MCF 10A (cell line): ENCODE measurements around the gene ALKBH6. TPM values are rescaled to one million over a fixed set of nuclear protein-coding genes. Genes with fewer than 3 reads are reported as not detected.

Experiments used
- BruUV-seq: library from RNA; stranded (reverse); fragments of 400-500 nt; replicated peaks from 2 replicates; lab custom pipeline; 2021; lab: Mats Ljungman, UMichigan
- CTCF ChIA-PET: fragments of 300-600 bp; sonication (Branson Sonifier 250); formaldehyde crosslinking; extraction: SDS; loops from one replicate; lab custom pipeline; 2021; ENCODE audit warnings: antibody characterized with exemption, inconsistent platforms; lab: Yijun Ruan, JAX
- POLR2A ChIA-PET: fragments of 300-600, 350-650 bp; sonication (Branson Sonifier 250); formaldehyde crosslinking; extraction: SDS; loops from one replicate; lab custom pipeline; 2020; ENCODE audit warnings: antibody characterized with exemption, inconsistent platforms; lab: Yijun Ruan, JAX
- DNase-seq: peaks from one replicate; pipeline ENCODE4 v3.0.0-alpha.2; 2018; ENCODE audit not compliant: unreplicated experiment
- H3K27ac Mint-ChIP-seq: one replicate; pipeline ENCODE4 v1.8.0; 2022; ENCODE audit warnings: mild to moderate bottlenecking, low read depth, mixed read lengths; ENCODE audit not compliant: unreplicated experiment
- H3K27me3 Mint-ChIP-seq: one replicate; pipeline ENCODE4 v1.8.0; 2022; ENCODE audit warnings: mixed read lengths; ENCODE audit not compliant: insufficient read depth, unreplicated experiment
- H3K36me3 Mint-ChIP-seq: one replicate; pipeline ENCODE4 v1.8.0; 2022; ENCODE audit warnings: mild to moderate bottlenecking, moderate library complexity, mixed read lengths; ENCODE audit not compliant: insufficient read depth, unreplicated experiment
- H3K4me1 Mint-ChIP-seq: one replicate; pipeline ENCODE4 v1.8.0; 2022; ENCODE audit warnings: mixed read lengths; ENCODE audit not compliant: insufficient read depth, unreplicated experiment
- H3K4me3 Mint-ChIP-seq: one replicate; pipeline ENCODE4 v1.8.0; 2022; ENCODE audit warnings: mild to moderate bottlenecking, moderate library complexity, mixed read lengths; ENCODE audit not compliant: unreplicated experiment
- H3K9me3 Mint-ChIP-seq: one replicate; pipeline ENCODE4 v1.8.0; 2022; ENCODE audit warnings: mixed read lengths; ENCODE audit not compliant: unreplicated experiment
- intact Hi-C: fragments of 100-400 bp; cut with micrococcal nuclease; formaldehyde crosslinking; loops from 2 replicates; pipeline ENCODE4 v1.14.1; 2022
- total RNA-seq: library from RNA; stranded (reverse); gene quantifications from 2 replicates; pipeline ENCODE4 v1.2.3, GENCODE V29; 2022
- TF ChIP-seq, protein P1 (sequence below): fragments of 200-600 bp; IDR thresholded peaks from one replicate; pipeline ENCODE4 v1.8.0; 2022; ENCODE audit warnings: antibody characterized with exemption, mild to moderate bottlenecking; ENCODE audit not compliant: unreplicated experiment

Gene ALKBH6
- total RNA-seq, 1 experiment from 2014 or later: 16.5 TPM

DNA sequence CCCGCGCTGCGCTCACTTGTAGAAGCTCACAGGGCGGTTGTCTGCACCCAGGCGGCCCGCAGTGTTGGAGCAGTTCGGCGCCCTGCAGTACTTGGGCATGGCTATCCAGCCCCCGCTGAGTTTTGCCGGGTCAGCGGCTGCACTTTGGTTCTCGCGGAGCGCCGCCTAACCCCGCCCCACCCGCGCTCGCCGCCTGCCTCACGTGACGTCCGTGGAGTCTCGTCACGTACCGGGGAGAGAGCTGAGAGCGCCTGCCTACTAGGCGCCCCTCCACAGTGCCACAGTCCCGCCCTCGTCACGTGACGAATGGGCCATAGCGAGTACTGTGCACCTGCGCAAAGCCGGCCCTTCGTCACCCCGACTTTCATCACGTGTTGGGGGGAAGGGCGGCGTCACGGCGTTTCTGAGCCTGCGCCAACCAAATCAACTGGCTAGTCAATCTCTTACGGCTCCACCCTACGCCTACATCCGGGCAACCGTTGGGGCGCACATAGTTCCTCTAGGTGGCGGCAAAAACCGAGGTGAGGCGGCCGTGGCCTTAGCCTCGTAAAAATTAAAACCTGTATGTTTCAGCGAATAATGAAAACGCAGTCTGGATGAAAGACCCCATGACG is 40.2 kb upstream of the ALKBH6 start, which contains the start of gene THAP8:
TSS of gene THAP8 (minus strand) at position 167 of the 614 bp plus-strand sequence. CDS start at position 99, 68 bp downstream.
- DNase-seq: peak; percentile 99
- Mint-ChIP-seq H3K9me3 (no peaks in the 10 kb centered on the region), H3K4me3 (peak within 1 kb of the TSS; percentile 86), H3K27me3 (no peaks in the 10 kb centered on the region), H3K36me3 (no peaks in the 10 kb centered on the region), H3K27ac (peak within 1 kb of the TSS; percentile 73), H3K4me1 (peaks cover 4% of the 10 kb centered on the region)
- POLR2A ChIA-PET: interaction anchor here (0.7 to 2.3 kb wide), 14 partner anchors 10 to 160 kb away, joined by 3 to 23 read pairs (median 8); partner anchors contain the start of genes ALKBH6, CAPNS1, POLR2I and SYNE4
- TF ChIP-seq, protein P1, sequence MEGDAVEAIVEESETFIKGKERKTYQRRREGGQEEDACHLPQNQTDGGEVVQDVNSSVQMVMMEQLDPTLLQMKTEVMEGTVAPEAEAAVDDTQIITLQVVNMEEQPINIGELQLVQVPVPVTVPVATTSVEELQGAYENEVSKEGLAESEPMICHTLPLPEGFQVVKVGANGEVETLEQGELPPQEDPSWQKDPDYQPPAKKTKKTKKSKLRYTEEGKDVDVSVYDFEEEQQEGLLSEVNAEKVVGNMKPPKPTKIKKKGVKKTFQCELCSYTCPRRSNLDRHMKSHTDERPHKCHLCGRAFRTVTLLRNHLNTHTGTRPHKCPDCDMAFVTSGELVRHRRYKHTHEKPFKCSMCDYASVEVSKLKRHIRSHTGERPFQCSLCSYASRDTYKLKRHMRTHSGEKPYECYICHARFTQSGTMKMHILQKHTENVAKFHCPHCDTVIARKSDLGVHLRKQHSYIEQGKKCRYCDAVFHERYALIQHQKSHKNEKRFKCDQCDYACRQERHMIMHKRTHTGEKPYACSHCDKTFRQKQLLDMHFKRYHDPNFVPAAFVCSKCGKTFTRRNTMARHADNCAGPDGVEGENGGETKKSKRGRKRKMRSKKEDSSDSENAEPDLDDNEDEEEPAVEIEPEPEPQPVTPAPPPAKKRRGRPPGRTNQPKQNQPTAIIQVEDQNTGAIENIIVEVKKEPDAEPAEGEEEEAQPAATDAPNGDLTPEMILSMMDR: peak; percentile 40
- CTCF ChIA-PET: interaction anchor here (0.6 to 1.5 kb wide), 6 partner anchors 30 to 1819 kb away, joined by 3 to 6 read pairs (median 4); no protein-coding TSS in a partner anchor
- BruUV-seq: no TSS peak
- intact Hi-C loops: loop anchor here (1.0 kb wide), 3 partner anchors 40 to 59 kb away; partner anchors contain the start of genes ALKBH6 and SDHAF1

- Mint-ChIP-seq H3K36me3 (no peaks in the 10 kb centered on the region), H3K27me3 (no peaks in the 10 kb centered on the region), H3K4me3 (no peak overlapping the region), H3K27ac (no peak overlapping the region), H3K9me3 (no peaks in the 10 kb centered on the region), H3K4me1 (peaks cover 7% of the 10 kb centered on the region)
- intact Hi-C loops: no loop called here
- TF ChIP-seq, protein P1: no peak
- ChIA-PET POLR2A (no interaction called here), CTCF (no interaction called here)
- no peak for DNase-seq
- BruUV-seq: no TSS peak
Observed at GRCh38 chr19:36051637-36052036, 37.6 kb upstream of the ALKBH6 start.

DNA sequence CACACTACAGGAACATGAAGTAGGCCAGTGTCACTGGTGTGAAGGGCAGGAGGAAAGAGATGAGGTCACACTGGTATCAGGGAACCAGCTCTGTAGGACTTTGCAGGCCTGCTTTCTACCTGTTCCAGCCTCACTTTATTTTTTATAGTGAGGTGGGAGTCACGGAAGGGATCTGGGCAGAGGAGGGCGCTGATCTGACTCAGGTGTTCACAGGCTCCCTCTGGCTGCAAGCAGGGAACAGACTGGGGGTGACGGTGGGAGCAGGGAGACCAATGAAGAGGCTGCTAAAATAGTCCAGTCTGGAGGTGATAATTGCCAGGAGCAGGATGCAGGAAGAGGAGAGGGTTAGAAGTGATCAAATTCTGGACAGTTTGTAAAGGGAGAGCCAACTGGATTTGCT is 37.2 kb upstream of the ALKBH6 start:
- BruUV-seq: no TSS peak
- TF ChIP-seq, protein P1: no peak
- CTCF ChIA-PET: no interaction called here
- DNase-seq: peak; percentile 35
- H3K27me3 Mint-ChIP-seq: no peaks in the 10 kb centered on the region
- no peak overlapping the region for H3K4me3 Mint-ChIP-seq
- no peak overlapping the region for H3K27ac Mint-ChIP-seq
- POLR2A ChIA-PET: no interaction called here
- intact Hi-C loops: no loop called here
- peaks cover 10% of the 10 kb centered on the region for H3K4me1 Mint-ChIP-seq
- no peaks in the 10 kb centered on the region for H3K9me3 Mint-ChIP-seq
- no peaks in the 10 kb centered on the region for H3K36me3 Mint-ChIP-seq

- peaks cover 12% of the 10 kb centered on the region for H3K4me1 Mint-ChIP-seq
- BruUV-seq: no TSS peak
- H3K4me3 Mint-ChIP-seq: no peak overlapping the region
- no peaks in the 10 kb centered on the region for H3K9me3 Mint-ChIP-seq
- H3K27me3 Mint-ChIP-seq: no peaks in the 10 kb centered on the region
- POLR2A ChIA-PET: interaction anchor here (0.6 to 0.7 kb wide), 2 partner anchors 16 to 119 kb away, joined by 3 to 4 read pairs; no protein-coding TSS in a partner anchor
- no peak overlapping the region for H3K27ac Mint-ChIP-seq
- TF ChIP-seq, protein P1: no peak
- CTCF ChIA-PET: interaction anchor here (0.7 to 0.8 kb wide), 2 partner anchors 12 to 54 kb away, joined by 3 read pairs; partner anchors contain the start of gene SDHAF1
- no peaks in the 10 kb centered on the region for H3K36me3 Mint-ChIP-seq
- intact Hi-C loops: no loop called here
- peak; percentile 81 for DNase-seq
Observed at GRCh38 chr19:36049080-36049698, 35.2 kb upstream of the ALKBH6 start.
